Vagina (tissue), 2 donors: ENCODE results near the gene YAP1. TPM values are rescaled to one million over a fixed set of nuclear protein-coding genes. Genes with fewer than 3 reads are reported as not detected.

ENCODE experiments used
- DNase-seq, 2 donors: peaks; one replicate each; pipeline ENCODE4 v3.0.0-alpha.2; 2017; ENCODE audit errors: extremely low spot score in 2 of 2
- H3K27ac ChIP-seq: fragments of 200-600 bp; sonication (generic); one replicate; pipeline ENCODE4 v1.5.1; 2019
- H3K27me3 ChIP-seq: fragments of 200-600 bp; sonication (generic); one replicate; pipeline ENCODE4 v1.5.1; 2019
- H3K36me3 ChIP-seq, 2 donors: fragments of 200-600 bp; sonication (generic); one replicate each; pipeline ENCODE4 v1.5.1; 2017 to 2019
- H3K4me1 ChIP-seq: fragments of 200-600 bp; sonication (generic); one replicate; pipeline ENCODE4 v1.5.1; 2019
- H3K4me3 ChIP-seq, 2 donors: fragments of 200-600 bp; sonication (generic); 1 replicate in 1 of 2; 2 replicates in 1 of 2; pipeline ENCODE4 v1.5.1; 2016 to 2019
- H3K9me3 ChIP-seq: fragments of 200-600 bp; sonication (generic); one replicate; pipeline ENCODE4 v1.5.1; 2019
- CTCF ChIP-seq, 3 experiments: fragments of 450-650 bp in 2 of 3; fragments of 200-600 bp in 1 of 3; sonication (generic) in 1 of 3; IDR thresholded peaks; one replicate each; pipeline ENCODE4 v1.5.1; 2017 to 2019; ENCODE audit warnings: antibody characterized with exemption in 3 of 3, mild to moderate bottlenecking in 2 of 3, moderate library complexity in 2 of 3
- POLR2A ChIP-seq, 2 donors: fragments of 450-650 bp; IDR thresholded peaks; one replicate each; pipeline ENCODE4 v1.6.1; 2017; ENCODE audit warnings: antibody characterized with exemption in 2 of 2, mild to moderate bottlenecking in 2 of 2, moderate library complexity in 2 of 2
- POLR2AphosphoS5 ChIP-seq, 2 donors: sonication (generic); formaldehyde crosslinking; IDR thresholded peaks; one replicate each; pipeline ENCODE4 v1.9.0; 2017; ENCODE audit warnings: antibody characterized with exemption in 2 of 2, mild to moderate bottlenecking in 2 of 2, low read depth in 1 of 2; ENCODE audit not compliant: insufficient read depth in 1 of 2
- intact Hi-C: fragments of 100-400 bp; cut with DNase I; formaldehyde crosslinking; loops from one replicate; pipeline ENCODE4 v1.15.1; 2023
- total RNA-seq: library from RNA; depleted of rRNA; stranded (reverse); fragments of >200 nt; gene quantifications from one replicate; pipeline ENCODE4 v1.2.3, GENCODE V29; 2016

Gene YAP1
- total RNA-seq, 1 donor from 2014 or later = 232 TPM

- intact Hi-C loops = loop anchor here (10.0 kb wide), 1 partner anchor 52 kb away; no protein-coding TSS in a partner anchor
Measured at GRCh38 chr11:102177126-102177525, 66.9 kb downstream of the YAP1 start.

DNA sequence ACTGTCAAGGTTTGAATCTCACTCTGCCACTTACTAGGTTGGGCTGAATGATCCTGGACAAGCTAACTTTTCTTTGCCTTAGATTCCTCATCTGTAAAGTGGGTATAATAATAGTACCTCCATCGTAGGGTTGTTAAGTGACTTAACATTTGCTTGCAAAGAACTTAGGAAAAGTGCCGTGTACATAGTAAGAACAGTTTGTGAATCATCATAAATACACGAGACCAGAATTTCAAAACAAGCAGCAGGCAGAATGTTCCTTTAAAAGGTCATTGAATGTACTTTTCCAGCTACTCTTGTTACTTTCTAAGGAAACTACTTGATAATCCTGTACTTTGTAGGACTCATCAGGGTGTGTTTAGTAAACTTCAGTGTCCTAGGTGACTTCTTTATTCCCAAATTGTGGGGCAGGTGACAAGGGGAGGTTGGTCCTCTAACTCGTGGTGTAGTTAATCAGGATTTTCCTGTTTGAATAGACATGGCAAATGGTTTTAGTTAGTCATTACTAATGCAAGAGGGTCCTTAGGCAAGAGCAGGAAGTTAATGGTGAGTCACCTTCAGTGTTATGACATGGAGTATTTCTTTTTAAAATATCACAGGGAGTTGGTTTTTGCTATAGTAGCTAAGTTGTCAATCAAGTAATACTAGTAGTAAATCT, 67.9 kb downstream of the YAP1 start:
- H3K4me3 ChIP-seq = no peak overlapping the region
- DNase-seq = no peak
- H3K27ac ChIP-seq = peak overlapping the region; percentile 59
- intact Hi-C loops = loop anchor here (10.0 kb wide), 1 partner anchor 53 kb away; no protein-coding TSS in a partner anchor
- TF ChIP-seq CTCF (IDR thresholded peaks at IDR 0.05) = no peak
- peak; percentile 59 to 94 for TF ChIP-seq POLR2AphosphoS5 (IDR thresholded peaks at IDR 0.05; ENCODE audit: insufficient read depth in 1 of 2, low read depth in 1 of 2)
- no peaks in the 10 kb centered on the region for H3K9me3 ChIP-seq
- H3K27me3 ChIP-seq = no peaks in the 10 kb centered on the region
- peaks cover 23% of the 10 kb centered on the region for H3K4me1 ChIP-seq
- no peaks in the 10 kb centered on the region for H3K36me3 ChIP-seq

More at GRCh38 chr11:102177126-102177525, 66.9 kb downstream of the YAP1 start:
- Histone ChIP-seq H3K36me3 (no peaks in the 10 kb centered on the region), H3K4me3 (no peak overlapping the region), H3K4me1 (peaks cover 32% of the 10 kb centered on the region), H3K27ac (peak overlapping the region; percentile 59), H3K27me3 (no peaks in the 10 kb centered on the region), H3K9me3 (no peaks in the 10 kb centered on the region)
- TF ChIP-seq CTCF (IDR thresholded peaks at IDR 0.05) = no peak
- TF ChIP-seq POLR2A (IDR thresholded peaks at IDR 0.05) = no peak
- no peak for TF ChIP-seq POLR2AphosphoS5 (IDR thresholded peaks at IDR 0.05; ENCODE audit: insufficient read depth in 1 of 2, low read depth in 1 of 2)
- DNase-seq = no peak

- Histone ChIP-seq H3K36me3 (no peaks in the 10 kb centered on the region), H3K9me3 (no peaks in the 10 kb centered on the region), H3K4me1 (peaks cover 25% of the 10 kb centered on the region), H3K4me3 (no peak overlapping the region), H3K27ac (peak overlapping the region; percentile 59), H3K27me3 (no peaks in the 10 kb centered on the region)
- intact Hi-C loops = loop anchor here (10.0 kb wide), 1 partner anchor 55 kb away; no protein-coding TSS in a partner anchor
- DNase-seq = no peak
- TF ChIP-seq POLR2AphosphoS5 (IDR thresholded peaks at IDR 0.05; ENCODE audit: insufficient read depth in 1 of 2, low read depth in 1 of 2) (no peak), POLR2A (IDR thresholded peaks at IDR 0.05) (no peak), CTCF (IDR thresholded peaks at IDR 0.05) (no peak)
Measured at GRCh38 chr11:102179371-102179770, 69.1 kb downstream of the YAP1 start.

- intact Hi-C loops = no loop called here
- no peaks in the 10 kb centered on the region for H3K27me3 ChIP-seq
- H3K4me3 ChIP-seq = no peak overlapping the region
- H3K9me3 ChIP-seq = no peaks in the 10 kb centered on the region
- H3K4me1 ChIP-seq = peaks cover 44% of the 10 kb centered on the region
- no peak overlapping the region for H3K27ac ChIP-seq
- TF ChIP-seq CTCF (IDR thresholded peaks at IDR 0.05) = no peak
- no peak for TF ChIP-seq POLR2A (IDR thresholded peaks at IDR 0.05)
- no peak for TF ChIP-seq POLR2AphosphoS5 (IDR thresholded peaks at IDR 0.05; ENCODE audit: insufficient read depth in 1 of 2, low read depth in 1 of 2)
- H3K36me3 ChIP-seq = no peaks in the 10 kb centered on the region
- DNase-seq = no peak
Measured at GRCh38 chr11:102184269-102184987, 74.2 kb downstream of the YAP1 start.
